Body of pancreas (tissue), 4 donors: Measurements from ENCODE around the gene DGKG.

Experiments used
- CTCF ChIP-seq, 7 experiments: fragments of 450-650 bp in 4 of 7; fragments of 200-600 bp in 3 of 7; sonication (generic) in 3 of 7; IDR thresholded peaks; one replicate each; pipeline ENCODE4 v1.5.1; 2016 to 2019; ENCODE audit warnings: antibody characterized with exemption in 7 of 7
- POLR2A ChIP-seq, 3 donors: fragments of 450-650 bp; IDR thresholded peaks; one replicate each; pipeline ENCODE4 v1.6.1; 2016; ENCODE audit warnings: antibody characterized with exemption in 3 of 3, mild to moderate bottlenecking in 2 of 3

DNA sequence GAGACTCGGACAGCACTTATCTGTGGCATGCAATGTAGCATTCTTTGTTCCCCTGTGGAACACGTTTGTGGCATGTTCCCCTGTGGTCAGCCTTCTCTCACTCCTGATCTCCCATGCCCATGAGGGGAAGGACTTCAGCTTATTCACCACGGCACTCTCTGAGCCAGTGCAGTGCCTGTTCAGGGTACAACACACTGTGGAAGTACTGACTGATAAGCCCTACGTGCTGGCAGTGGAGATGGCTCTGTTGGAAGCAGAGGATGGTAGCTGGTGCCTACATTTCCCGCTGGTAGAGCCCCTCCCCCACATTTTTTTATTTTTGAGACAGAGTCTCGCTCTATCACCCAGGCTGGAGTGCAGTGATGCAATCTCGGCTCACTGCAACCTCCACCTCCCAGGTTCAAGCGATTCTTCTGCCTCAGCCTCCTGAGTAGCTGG, 209.7 kb downstream of the DGKG start:
- no peak for TF ChIP-seq CTCF (IDR thresholded peaks at IDR 0.05)
- no peak for TF ChIP-seq POLR2A (IDR thresholded peaks at IDR 0.05)
